HepG2 (cell line): ENCODE results near the gene PIWIL4. TPM values are rescaled to one million over a fixed set of nuclear protein-coding genes. Genes with fewer than 3 reads are reported as not detected.

ENCODE experiments used
- ATAC-seq: fragments of 200-7000 bp; cut with Tn5 transposase; 3 replicates; pipeline ENCODE4 v1.9.1; 2020; ENCODE audit warnings: mild to moderate bottlenecking, moderate library complexity
- BruUV-seq: library from RNA; stranded (reverse); fragments of 400-500 nt; replicated peaks from 2 replicates; lab custom pipeline; 2021; lab: Mats Ljungman, UMichigan
- CTCF ChIA-PET: fragments of 300-600 bp; formaldehyde crosslinking; extraction: SDS; loops from one replicate; lab custom pipeline; 2021; ENCODE audit warnings: low total read pairs, inconsistent platforms, low intra/inter-chr PET ratio; lab: Yijun Ruan, JAX
- POLR2A ChIA-PET: fragments of 350-600 bp; sonication (Branson Sonifier 250); formaldehyde crosslinking; loops from one replicate; lab custom pipeline; 2020; ENCODE audit warnings: antibody characterized with exemption, inconsistent platforms; lab: Yijun Ruan, JAX
- DNase-seq: peaks from one replicate; pipeline ENCODE4 v3.0.0-alpha.2; 2015; ENCODE audit warnings: low spot score
- FAIRE-seq: peaks from 3 replicates; lab custom pipeline; 2011; peaks lifted over from hg19 to GRCh38; lab: Jason Lieb, UNC
- H2AFZ ChIP-seq: one replicate; pipeline ENCODE4 v1.6.1; 2011; ENCODE audit warnings: low read length, inconsistent platforms
- H3K27ac ChIP-seq: fragments of 300-600 bp; 3 replicates; pipeline ENCODE4 v1.8.0; 2011; ENCODE audit warnings: mixed run types, mild to moderate bottlenecking, mixed read lengths, low read length, inconsistent platforms; ENCODE audit not compliant: insufficient read depth; ENCODE audit errors: extremely low read length
- H3K27me3 ChIP-seq, 2 experiments: fragments of 200-600 bp in 1 of 2; 2 replicates in 1 of 2; 3 replicates in 1 of 2; pipeline versions ENCODE4 v1.6.0 to v1.8.0; 2011; ENCODE audit warnings: low read length in 2 of 2, mild to moderate bottlenecking in 2 of 2, moderate library complexity in 2 of 2, inconsistent platforms in 1 of 2; ENCODE audit not compliant: insufficient read depth in 2 of 2, control insufficient read depth in 1 of 2
- H3K36me3 ChIP-seq, 2 experiments: fragments of 200-600 bp in 1 of 2; replicated peaks in 1 of 2; 2 replicates in 1 of 2; 3 replicates in 1 of 2; pipeline versions ENCODE4 v1.5.1 to v1.8.0; 2011; ENCODE audit warnings: low read length in 2 of 2, inconsistent platforms in 1 of 2; ENCODE audit not compliant: insufficient read depth in 2 of 2, control insufficient read depth in 1 of 2
- H3K4me1 ChIP-seq: 2 replicates; pipeline ENCODE4 v1.5.1; 2012; ENCODE audit warnings: low read length, inconsistent platforms; ENCODE audit not compliant: insufficient read depth
- H3K4me2 ChIP-seq: 2 replicates; pipeline ENCODE4 v1.6.0; 2011; ENCODE audit warnings: low read depth, low read length, inconsistent platforms
- H3K4me3 ChIP-seq, 3 experiments: fragments of 200-600 bp in 1 of 3; sonication (generic), shearing (Covaris generic) in 1 of 3; replicated peaks in 1 of 3; 2 replicates each; pipeline ENCODE4 v1.5.1; 2011 to 2016; ENCODE audit warnings: low read length in 3 of 3, inconsistent platforms in 2 of 3, low read depth in 2 of 3, mild to moderate bottlenecking in 2 of 3, control low read depth in 1 of 3, mixed read lengths in 1 of 3; ENCODE audit not compliant: insufficient read depth in 1 of 3
- H3K79me2 ChIP-seq: one replicate; pipeline ENCODE4 v1.6.1; 2011; ENCODE audit warnings: low read length, inconsistent platforms; ENCODE audit not compliant: insufficient read depth
- H3K9ac ChIP-seq: 2 replicates; pipeline ENCODE4 v1.6.0; 2011; ENCODE audit warnings: mild to moderate bottlenecking, low read depth, low read length, inconsistent platforms; ENCODE audit not compliant: insufficient read depth
- H3K9me3 ChIP-seq: 2 replicates; pipeline ENCODE4 v1.5.1; 2012; ENCODE audit warnings: mild to moderate bottlenecking, low read length
- H4K20me1 ChIP-seq: 2 replicates; pipeline ENCODE4 v1.6.0; 2011; ENCODE audit warnings: inconsistent platforms, mild to moderate bottlenecking, low read length, moderate library complexity; ENCODE audit not compliant: insufficient read depth
- ARNTL ChIP-seq: sonication (generic); formaldehyde crosslinking; IDR thresholded peaks from 2 replicates; pipeline ENCODE4 v1.4.0; 2020; ENCODE audit warnings: mild to moderate bottlenecking, missing genetic modification reagents
- ERF ChIP-seq: IDR thresholded peaks from 2 replicates; pipeline ENCODE4 v1.6.1; 2018; ENCODE audit warnings: missing biosample characterization, missing genetic modification reagents
- JDP2 ChIP-seq: sonication (generic); formaldehyde crosslinking; IDR thresholded peaks from 2 replicates; pipeline ENCODE4 v1.8.1; 2022; ENCODE audit warnings: missing genetic modification reagents, borderline replicate concordance
- KLF11 ChIP-seq: IDR thresholded peaks from 2 replicates; pipeline ENCODE4 v1.6.1; 2016; ENCODE audit warnings: missing compliant biosample characterization
- NBN ChIP-seq: fragments of 450-650 bp; conservative IDR thresholded peaks from 2 replicates; pipeline ENCODE4 v1.6.1; 2017
- NR2F1 ChIP-seq, 2 experiments: fragments of 450-650 bp in 1 of 2; formaldehyde crosslinking in 1 of 2; IDR thresholded peaks; 2 replicates each; pipeline versions ENCODE4 v1.5.0 to v1.6.1; 2016 to 2020; ENCODE audit warnings: mild to moderate bottlenecking in 1 of 2, missing compliant biosample characterization in 1 of 2, missing genetic modification reagents in 1 of 2, moderate library complexity in 1 of 2
- SALL2 ChIP-seq: sonication (generic); formaldehyde crosslinking; IDR thresholded peaks from 2 replicates; pipeline ENCODE4 v1.8.1; 2023; ENCODE audit warnings: mild to moderate bottlenecking, missing genetic modification reagents, inconsistent platforms
- STAG1 ChIP-seq: sonication (generic); formaldehyde crosslinking; IDR thresholded peaks from 2 replicates; pipeline ENCODE4 v1.4.0; 2020; ENCODE audit warnings: missing genetic modification reagents
- TSC22D2 ChIP-seq: sonication (generic); formaldehyde crosslinking; IDR thresholded peaks from 2 replicates; pipeline ENCODE4 v1.5.1; 2020; ENCODE audit warnings: missing genetic modification reagents, mild to moderate bottlenecking, borderline replicate concordance
- ZMYM4 ChIP-seq: sonication (generic); formaldehyde crosslinking; IDR thresholded peaks from 2 replicates; pipeline ENCODE4 v1.8.1; 2023; ENCODE audit warnings: mild to moderate bottlenecking, missing genetic modification reagents
- ZNF382 ChIP-seq: sonication (generic); formaldehyde crosslinking; IDR thresholded peaks from 2 replicates; pipeline ENCODE4 v1.5.0; 2020; ENCODE audit warnings: missing genetic modification reagents, mild to moderate bottlenecking, borderline replicate concordance
- ZNF513 ChIP-seq: sonication (generic); formaldehyde crosslinking; conservative IDR thresholded peaks from 2 replicates; pipeline ENCODE4 v1.5.0; 2020; ENCODE audit warnings: missing genetic modification reagents
- ZNF552 ChIP-seq: sonication (generic); formaldehyde crosslinking; IDR thresholded peaks from 2 replicates; pipeline ENCODE4 v1.9.0; 2022; ENCODE audit warnings: missing genetic modification reagents, mild to moderate bottlenecking, borderline replicate concordance
- ZNF639 ChIP-seq: conservative IDR thresholded peaks from 2 replicates; pipeline ENCODE4 v1.6.1; 2018; ENCODE audit warnings: missing genetic modification reagents
- ZNF747 ChIP-seq: sonication (generic); formaldehyde crosslinking; IDR thresholded peaks from 2 replicates; pipeline ENCODE4 v1.8.1; 2023; ENCODE audit warnings: missing genetic modification reagents, mild to moderate bottlenecking, borderline replicate concordance
- WGBS: methylation state at CpG from one replicate; pipeline ENCODE4 v1.1.6; 2017; ENCODE audit warnings: low lambda C conversion rate; 5-methylcytosine and 5-hydroxymethylcytosine counted together
- in situ Hi-C: cut with HindIII; loops from 2 replicates; pipeline ENCODE4 v1.10.0; 2017; ENCODE audit warnings: low pct_unique_long_range_greater_than_20kb; ENCODE audit not compliant: extremely low pct_ligation_motif_present
- intact Hi-C: fragments of 100-400 bp; cut with micrococcal nuclease; formaldehyde crosslinking; loops from one replicate; pipeline ENCODE4 v1.10.0; 2022; ENCODE audit not compliant: unreplicated experiment
- polyA plus RNA-seq, 8 experiments: library from polyadenylated mRNA; depleted of rRNA in 3 of 8; stranded (reverse) in 7 of 8; unstranded in 1 of 8; fragments of >200 nt; fragmentation: Illumina TruSeq in 4 of 8; extraction: Trizol in 4 of 8; gene quantifications; 2 replicates each; pipeline versions ENCODE4 v1.2.1 to v1.2.3, GENCODE V29; 2011 to 2016; ENCODE audit warnings: low read depth in 4 of 8, missing spikeins in 1 of 8, mixed read lengths in 1 of 8; ENCODE audit not compliant: insufficient read depth in 1 of 8
- total RNA-seq, 5 experiments: library from RNA; depleted of rRNA; stranded (reverse); fragments of >200 nt; fragmentation: Illumina TruSeq; extraction: Trizol; gene quantifications; 2 replicates each; pipeline ENCODE4 v1.2.3, GENCODE V29; 2016; ENCODE audit warnings: low read depth in 1 of 5

Gene PIWIL4
- total and polyA plus RNA-seq, 2 of the 13 experiments (the other 11 are each of a cell fraction or from before 2014, with no cell fraction given), result 0.08 TPM; not detected in 1

GRCh38 chr11:94533696-94534630, 33.2 kb upstream of the PIWIL4 start:
- no peaks in the 10 kb centered on the region for H3K4me1 ChIP-seq
- 31% methylated on average over 6 of the region's 6 CpGs for WGBS
- ATAC-seq (no peak), DNase-seq (no peak), FAIRE-seq (no peak)
- H4K20me1 ChIP-seq, result no peaks in the 10 kb centered on the region
- no peak overlapping the region for H3K9ac ChIP-seq
- ChIA-PET POLR2A (no interaction called here), CTCF (no interaction called here)
- no peak overlapping the region for H2AFZ ChIP-seq
- H3K9me3 ChIP-seq, result no peaks in the 10 kb centered on the region
- no peaks in the 10 kb centered on the region for H3K79me2 ChIP-seq
- H3K4me2 ChIP-seq, result no peak overlapping the region
- intact Hi-C loops, result no loop called here
- in situ Hi-C loops, result no loop called here
- 0 out of 5 replicates have a peak, but pooled peaks cover 0 to 2% of the 10 kb centered on the region in 2 experiments for H3K27me3 ChIP-seq
- TF ChIP-seq ZNF513 (CRISPR knock-in tag) (no peak), ZNF639 (CRISPR knock-in tag) (no peak), JDP2 (CRISPR knock-in tag) (no peak), ZNF382 (CRISPR knock-in tag) (no peak), SALL2 (CRISPR knock-in tag) (no peak), KLF11 (CRISPR knock-in tag) (no peak), TSC22D2 (CRISPR knock-in tag) (no peak), NR2F1 (CRISPR knock-in tag; IDR thresholded peaks at IDR 0.05) (no peak), ARNTL (CRISPR knock-in tag) (no peak), NBN (no peak), ZNF552 (CRISPR knock-in tag) (no peak), ZMYM4 (CRISPR knock-in tag) (no peak), STAG1 (CRISPR knock-in tag) (no peak), ZNF747 (CRISPR knock-in tag) (no peak), ERF (no peak)
- no TSS peak for BruUV-seq
- no peaks in the 10 kb centered on the region for H3K36me3 ChIP-seq
- H3K4me3 ChIP-seq, result no peak overlapping the region
- no peak overlapping the region for H3K27ac ChIP-seq
